ENCODE results near the gene PARVA. TPM values are rescaled to one million over a fixed set of nuclear protein-coding genes. Genes with fewer than 3 reads are reported as not detected.

The PARVA gene
- polyA plus RNA-seq, 3 donors = not detected

DNA sequence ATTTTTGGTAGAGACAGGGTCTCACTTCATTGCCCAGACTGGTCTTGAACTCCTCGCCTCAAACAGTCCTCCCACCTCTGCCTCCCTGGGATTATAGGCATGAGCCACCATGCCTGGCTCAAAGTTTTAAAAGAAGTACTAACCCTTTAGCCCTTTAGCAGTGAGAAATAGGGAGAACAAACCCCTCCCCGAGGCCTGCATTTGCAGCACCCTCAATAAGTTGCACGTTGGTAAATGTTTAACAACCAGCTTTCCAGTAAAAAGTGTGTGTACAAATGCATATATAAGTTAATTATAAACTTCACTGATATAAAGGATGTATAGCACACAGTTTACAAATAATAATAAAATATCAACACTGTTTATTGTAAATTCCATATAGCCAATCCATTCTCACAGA lies 51.8 kb downstream of the PARVA start:
- intact Hi-C loops (cut with micrococcal nuclease) = no loop called here
- no peaks in the 10 kb centered on the region for H3K36me3 Mint-ChIP-seq
- TF ChIP-seq CTCF (IDR thresholded peaks at IDR 0.05) = no peak
- no peaks in the 10 kb centered on the region for H3K36me3 ChIP-seq (replicated peaks in 1 of 2; ENCODE audit: control insufficient read depth in 1 of 2, insufficient read depth in 2 of 2, low read length in 2 of 2)
- no peak overlapping the region for H3K9ac ChIP-seq (ENCODE audit: insufficient read depth, low read length, poor library complexity, severe bottlenecking)
- H3K27ac Mint-ChIP-seq = no peak overlapping the region
- DNase-seq = no peak
- WGBS (ENCODE audit: insufficient coverage) = 100% methylated on average over 1 of the region's 3 CpGs
- H3K9me3 Mint-ChIP-seq = peaks cover 0 to 3% (median 0%) of the 10 kb centered on the region in 7 donors
- no peaks in the 10 kb centered on the region for H3K4me1 Mint-ChIP-seq
- no peak overlapping the region for H3K4me3 Mint-ChIP-seq
- no peak overlapping the region for H2AFZ ChIP-seq (ENCODE audit: insufficient read depth, low read depth, low read length, poor library complexity, severe bottlenecking)
- no peaks in the 10 kb centered on the region for H4K20me1 ChIP-seq (ENCODE audit: insufficient read depth, low read length)
- H3K4me1 ChIP-seq (ENCODE audit: control insufficient read depth in 1 of 2, insufficient read depth in 2 of 2, low read length in 2 of 2) = no peaks in the 10 kb centered on the region
- H3K79me2 ChIP-seq (ENCODE audit: insufficient read depth, low read length) = no peaks in the 10 kb centered on the region
- H3K4me3 ChIP-seq (replicated peaks in 1 of 3; ENCODE audit: low read depth in 2 of 3, low read length in 3 of 3) = no peak overlapping the region
- H3K27ac ChIP-seq (ENCODE audit: low read depth in 1 of 2, low read length in 2 of 2) = no peak overlapping the region
- H3K9me3 ChIP-seq (replicated peaks in 1 of 2; ENCODE audit: control insufficient read depth in 1 of 2, insufficient read depth in 1 of 2, low read length in 2 of 2) = no peaks in the 10 kb centered on the region
- no peak overlapping the region for H3K4me2 ChIP-seq (replicated peaks; ENCODE audit: extremely low read depth, low read length, poor library complexity, severe bottlenecking)
- H3K27me3 ChIP-seq (ENCODE audit: control insufficient read depth in 2 of 2, insufficient read depth in 2 of 2, low read length in 2 of 2) = no peaks in the 10 kb centered on the region
- peaks cover 0 to 5% (median 0%) of the 10 kb centered on the region in 3 donors for H3K27me3 Mint-ChIP-seq (ENCODE audit: low read depth in 3 of 3)

GRCh38 chr11:12430351-12430750 lies 53.0 kb downstream of the PARVA start:
- no peak overlapping the region for H3K27ac ChIP-seq (ENCODE audit: low read depth in 1 of 2, low read length in 2 of 2)
- H4K20me1 ChIP-seq (ENCODE audit: insufficient read depth, low read length) = no peaks in the 10 kb centered on the region
- Mint-ChIP-seq H3K27ac (no peak overlapping the region), H3K4me1 (no peaks in the 10 kb centered on the region), H3K27me3 (ENCODE audit: low read depth in 3 of 3) (peaks cover 0 to 9% (median 0%) of the 10 kb centered on the region in 3 donors), H3K9me3 (peaks cover 0 to 3% (median 0%) of the 10 kb centered on the region in 7 donors), H3K36me3 (no peaks in the 10 kb centered on the region), H3K4me3 (no peak overlapping the region)
- H3K9me3 ChIP-seq (replicated peaks in 1 of 2; ENCODE audit: control insufficient read depth in 1 of 2, insufficient read depth in 1 of 2, low read length in 2 of 2) = no peaks in the 10 kb centered on the region
- H3K27me3 ChIP-seq (ENCODE audit: control insufficient read depth in 2 of 2, insufficient read depth in 2 of 2, low read length in 2 of 2) = no peaks in the 10 kb centered on the region
- H3K4me3 ChIP-seq (replicated peaks in 1 of 3; ENCODE audit: low read depth in 2 of 3, low read length in 3 of 3) = no peak overlapping the region
- no peaks in the 10 kb centered on the region for H3K4me1 ChIP-seq (ENCODE audit: control insufficient read depth in 1 of 2, insufficient read depth in 2 of 2, low read length in 2 of 2)
- no peaks in the 10 kb centered on the region for H3K36me3 ChIP-seq (replicated peaks in 1 of 2; ENCODE audit: control insufficient read depth in 1 of 2, insufficient read depth in 2 of 2, low read length in 2 of 2)
- no peak for DNase-seq
- no peak overlapping the region for H2AFZ ChIP-seq (ENCODE audit: insufficient read depth, low read depth, low read length, poor library complexity, severe bottlenecking)
- no peak overlapping the region for H3K9ac ChIP-seq (ENCODE audit: insufficient read depth, low read length, poor library complexity, severe bottlenecking)
- no peaks in the 10 kb centered on the region for H3K79me2 ChIP-seq (ENCODE audit: insufficient read depth, low read length)
- intact Hi-C loops (cut with micrococcal nuclease) = no loop called here
- no peak overlapping the region for H3K4me2 ChIP-seq (replicated peaks; ENCODE audit: extremely low read depth, low read length, poor library complexity, severe bottlenecking)
- no CpG with 5 or more reads among the region's 3 CpGs for WGBS (ENCODE audit: insufficient coverage)
- TF ChIP-seq CTCF (IDR thresholded peaks at IDR 0.05) = no peak
